KOPT-K1 (cell line): Measurements from ENCODE around the gene ABHD2.

Experiments
- H3K27ac ChIP-seq: fragments of 200-600 bp; sonication (generic); 2 replicates; pipeline ENCODE4 v1.5.1; 2016; ENCODE audit warnings: antibody characterized with exemption, mild to moderate bottlenecking, low read depth, low read length; ENCODE audit not compliant: poor library complexity, severe bottlenecking
- H3K36me3 ChIP-seq: fragments of 200-600 bp; sonication (generic); 2 replicates; pipeline ENCODE4 v1.5.1; 2017; ENCODE audit warnings: antibody characterized with exemption, mild to moderate bottlenecking, low read length, moderate library complexity; ENCODE audit not compliant: insufficient read depth
- H3K9me3 ChIP-seq: fragments of 200-600 bp; sonication (generic); 2 replicates; pipeline ENCODE4 v1.5.1; 2017; ENCODE audit warnings: antibody characterized with exemption, low read length, mild to moderate bottlenecking; ENCODE audit not compliant: insufficient read depth, poor library complexity, severe bottlenecking

The ABHD2 gene

GRCh38 chr15:89201465-89202005 lies 113.3 kb downstream of the ABHD2 start:
- Histone ChIP-seq H3K27ac (no peak overlapping the region), H3K9me3 (no peaks in the 10 kb centered on the region), H3K36me3 (no peaks in the 10 kb centered on the region)

- Histone ChIP-seq H3K36me3 (no peaks in the 10 kb centered on the region), H3K9me3 (no peaks in the 10 kb centered on the region), H3K27ac (no peak overlapping the region)
Observed at GRCh38 chr15:89203705-89204273, 115.5 kb downstream of the ABHD2 start.

- H3K36me3 ChIP-seq, result no peaks in the 10 kb centered on the region
- no peaks in the 10 kb centered on the region for H3K9me3 ChIP-seq
- no peak overlapping the region for H3K27ac ChIP-seq
Observed at GRCh38 chr15:89205991-89206585, 117.8 kb downstream of the ABHD2 start.

GRCh38 chr15:89206908-89207331 lies 118.7 kb downstream of the ABHD2 start:
- H3K36me3 ChIP-seq, result no peaks in the 10 kb centered on the region
- no peak overlapping the region for H3K27ac ChIP-seq
- no peaks in the 10 kb centered on the region for H3K9me3 ChIP-seq

GRCh38 chr15:89208256-89208655 lies 120.0 kb downstream of the ABHD2 start:
- no peak overlapping the region for H3K27ac ChIP-seq
- H3K9me3 ChIP-seq, result no peaks in the 10 kb centered on the region
- H3K36me3 ChIP-seq, result no peaks in the 10 kb centered on the region

- H3K36me3 ChIP-seq, result no peaks in the 10 kb centered on the region
- H3K27ac ChIP-seq, result no peak overlapping the region
- no peaks in the 10 kb centered on the region for H3K9me3 ChIP-seq
Observed at GRCh38 chr15:89209057-89209456, 120.8 kb downstream of the ABHD2 start.

- Histone ChIP-seq H3K9me3 (no peaks in the 10 kb centered on the region), H3K27ac (no peak overlapping the region)
Observed at GRCh38 chr15:89211678-89212170, 123.5 kb downstream of the ABHD2 start.

GRCh38 chr15:89215627-89216026 lies 127.4 kb downstream of the ABHD2 start:
- H3K9me3 ChIP-seq, result no peaks in the 10 kb centered on the region
- no peak overlapping the region for H3K27ac ChIP-seq
- H3K36me3 ChIP-seq, result no peaks in the 10 kb centered on the region

More at GRCh38 chr15:89211678-89212170, 123.5 kb downstream of the ABHD2 start:
- no peaks in the 10 kb centered on the region for H3K36me3 ChIP-seq

GRCh38 chr15:89217031-89217430 lies 128.8 kb downstream of the ABHD2 start:
- H3K9me3 ChIP-seq, result no peaks in the 10 kb centered on the region
- H3K27ac ChIP-seq, result no peak overlapping the region
- no peaks in the 10 kb centered on the region for H3K36me3 ChIP-seq

GRCh38 chr15:89217686-89218376 lies 129.6 kb downstream of the ABHD2 start:
- Histone ChIP-seq H3K9me3 (no peaks in the 10 kb centered on the region), H3K36me3 (no peaks in the 10 kb centered on the region), H3K27ac (no peak overlapping the region)

- H3K27ac ChIP-seq, result no peak overlapping the region
- H3K9me3 ChIP-seq, result no peaks in the 10 kb centered on the region
- H3K36me3 ChIP-seq, result no peaks in the 10 kb centered on the region
Observed at GRCh38 chr15:89218531-89218930, 130.3 kb downstream of the ABHD2 start.

- Histone ChIP-seq H3K27ac (no peak within 1 kb of the TSS), H3K9me3 (no peaks in the 10 kb centered on the region), H3K36me3 (no peaks in the 10 kb centered on the region)
Observed at GRCh38 chr15:89221543-89221942, 133.3 kb downstream of the ABHD2 start, which contains the start of gene RLBP1. Gene RLBP1, minus strand, starts transcription at chr15:89221579. Its CDS starts 2,604 bp downstream, at chr15:89218975.

GRCh38 chr15:89225588-89225987 lies 137.3 kb downstream of the ABHD2 start:
- H3K27ac ChIP-seq, result no peak overlapping the region
- no peaks in the 10 kb centered on the region for H3K36me3 ChIP-seq
- no peaks in the 10 kb centered on the region for H3K9me3 ChIP-seq

GRCh38 chr15:89226359-89227221 lies 138.3 kb downstream of the ABHD2 start:
- no peaks in the 10 kb centered on the region for H3K9me3 ChIP-seq
- no peak overlapping the region for H3K27ac ChIP-seq
- no peaks in the 10 kb centered on the region for H3K36me3 ChIP-seq
